K562 (cell line): ENCODE results near the gene VPS18. TPM values are rescaled to one million over a fixed set of nuclear protein-coding genes. Genes with fewer than 3 reads are reported as not detected.

Experiments used
- CTCF ChIP-seq, 3 experiments: IDR thresholded peaks in 2 of 3; conservative IDR thresholded peaks in 1 of 3; 2 replicates each; pipeline ENCODE4 v1.5.1; 2011 to 2012; ENCODE audit warnings: low read length in 3 of 3, mild to moderate bottlenecking in 3 of 3, control low read depth in 2 of 3, improper control_type of control experiment in 1 of 3, inconsistent platforms in 1 of 3, low read depth in 1 of 3, mixed read lengths in 1 of 3, moderate library complexity in 1 of 3; ENCODE audit not compliant: insufficient read depth in 2 of 3
- JUN ChIP-seq, 2 experiments: sonication (generic) in 1 of 2; formaldehyde crosslinking in 1 of 2; IDR thresholded peaks; 2 replicates each; pipeline versions ENCODE4 v1.6.1 to v1.8.0; 2012 to 2022; ENCODE audit warnings: borderline replicate concordance in 2 of 2, mild to moderate bottlenecking in 2 of 2, improper control_type of control experiment in 1 of 2, low read depth in 1 of 2, low read length in 1 of 2, missing genetic modification reagents in 1 of 2
- JUND ChIP-seq, 2 experiments: IDR thresholded peaks; 2 replicates in 1 of 2; 3 replicates in 1 of 2; pipeline ENCODE4 v1.6.1; 2011; ENCODE audit warnings: borderline replicate concordance in 2 of 2, low read depth in 2 of 2, low read length in 2 of 2, improper control_type of control experiment in 1 of 2, missing biosample characterization in 1 of 2, missing genetic modification characterization in 1 of 2, missing genetic modification reagents in 1 of 2
- PRMT5 ChIP-seq: sonication (generic); formaldehyde crosslinking; IDR thresholded peaks from 2 replicates; pipeline ENCODE4 v1.5.0; 2020; ENCODE audit warnings: missing genetic modification reagents
- RAD21 ChIP-seq, 2 experiments: fragments of 250-450 bp in 1 of 2; fragments of 450-650 bp in 1 of 2; sonication (Bioruptor Pico) in 1 of 2; formaldehyde crosslinking in 1 of 2; IDR thresholded peaks in 1 of 2; conservative IDR thresholded peaks in 1 of 2; 2 replicates each; pipeline versions ENCODE4 v1.4.0 to v1.8.0; 2020 to 2022; ENCODE audit warnings: mild to moderate bottlenecking in 2 of 2, moderate library complexity in 1 of 2
- SOX6 ChIP-seq: fragments of 450-650 bp; IDR thresholded peaks from 2 replicates; pipeline ENCODE4 v1.6.1; 2014; ENCODE audit warnings: mild to moderate bottlenecking
- SREBF1 ChIP-seq: fragments of 150-350 bp; IDR thresholded peaks from 2 replicates; pipeline ENCODE4 v1.6.1; 2014; ENCODE audit warnings: antibody characterized with exemption, low read depth, low read length, borderline replicate concordance
- SRSF1 ChIP-seq: fragments of 200-400 bp; formaldehyde crosslinking; IDR thresholded peaks from 2 replicates; pipeline ENCODE4 v1.6.1; 2017; ENCODE audit warnings: mild to moderate bottlenecking, low read depth, low read length, moderate library complexity
- ZBTB2 ChIP-seq: fragments of 450-650 bp; IDR thresholded peaks from 2 replicates; pipeline ENCODE4 v1.6.1; 2016; ENCODE audit warnings: antibody characterized with exemption
- ZFP36 ChIP-seq: fragments of 150-350 bp; IDR thresholded peaks from 2 replicates; pipeline ENCODE4 v1.6.1; 2018; ENCODE audit warnings: low read length, low read depth; ENCODE audit not compliant: partially characterized antibody
- ZNF24 ChIP-seq: fragments of 450-650 bp; IDR thresholded peaks from 2 replicates; pipeline ENCODE4 v1.6.1; 2016
- ZNF316 ChIP-seq: fragments of 450-650 bp; IDR thresholded peaks from 2 replicates; pipeline ENCODE4 v1.6.1; 2016
- ZNF384 ChIP-seq: IDR thresholded peaks from 2 replicates; pipeline ENCODE4 v1.6.1; 2012; ENCODE audit warnings: low read depth, low read length, improper control_type of control experiment
- polyA plus RNA-seq, 8 experiments: library from polyadenylated mRNA; depleted of rRNA in 4 of 8; stranded (reverse) in 5 of 8; unstranded in 3 of 8; fragments of >200 nt; fragmentation: Nextera tagmentation in 2 of 8; fragmentation: Illumina TruSeq in 1 of 8; extraction: Ambion mirVana in 2 of 8; extraction: Trizol in 1 of 8; gene quantifications; 2 replicates each; pipeline versions ENCODE4 v1.2.1 to v1.2.3, GENCODE V29; 2011 to 2014; ENCODE audit warnings: inconsistent platforms in 1 of 8, missing spikeins in 1 of 8
- total RNA-seq, 7 experiments: library from RNA; depleted of rRNA in 6 of 7; stranded (reverse); fragments of >200 nt in 6 of 7; fragmentation: Illumina TruSeq in 2 of 7; extraction: Trizol in 2 of 7; gene quantifications; 2 replicates each; pipeline versions ENCODE4 v1.2.1 to v1.2.3, GENCODE V29; 2011 to 2021; ENCODE audit warnings: low replicate concordance in 1 of 7
- TF ChIP-seq, protein P1 (sequence below): fragments of 250-450 bp; sonication (Bioruptor Pico); IDR thresholded peaks from 2 replicates; pipeline ENCODE4 v1.9.0; 2021; ENCODE audit warnings: mild to moderate bottlenecking
- TF ChIP-seq, protein P2 (sequence below): fragments of 450-650 bp; formaldehyde crosslinking; conservative IDR thresholded peaks from 2 replicates; pipeline ENCODE4 v1.4.0; 2022; ENCODE audit warnings: mild to moderate bottlenecking, missing genetic modification characterization

Gene VPS18
- total and polyA plus RNA-seq, 9 of the 15 experiments (the other 6 are each of a cell fraction or from before 2014, with no cell fraction given), result 0.73 to 19.9 (median 8.5) TPM

GRCh38 chr15:40857601-40858341, 36.5 kb upstream of the VPS18 start (continued):
- peak; percentile 45; the same call in 1 of the 2 replicates for TF ChIP-seq JUN (IDR thresholded peaks at IDR 0.05; ENCODE audit: borderline replicate concordance, low read depth, low read length)
- no peak for TF ChIP-seq JUN (CRISPR knock-in tag; IDR thresholded peaks at IDR 0.05; ENCODE audit: borderline replicate concordance)
- TF ChIP-seq ZNF24, result peak; percentile 99
- no peak for TF ChIP-seq SOX6
- 0 out of 2 replicates have a peak, but pooled peaks have one; percentile 45 for TF ChIP-seq SREBF1
- TF ChIP-seq ZBTB2, result no peak
- no peak for TF ChIP-seq PRMT5 (CRISPR knock-in tag)
- 0 out of 2 replicates have a peak, but pooled peaks have one; percentile 38 for TF ChIP-seq JUND (IDR thresholded peaks at IDR 0.05; ENCODE audit: borderline replicate concordance, low read depth, low read length)
- TF ChIP-seq JUND (tag; IDR thresholded peaks at IDR 0.05; ENCODE audit: borderline replicate concordance, low read depth, low read length), result no peak
- no peak for TF ChIP-seq SRSF1
- TF ChIP-seq, protein P1, sequence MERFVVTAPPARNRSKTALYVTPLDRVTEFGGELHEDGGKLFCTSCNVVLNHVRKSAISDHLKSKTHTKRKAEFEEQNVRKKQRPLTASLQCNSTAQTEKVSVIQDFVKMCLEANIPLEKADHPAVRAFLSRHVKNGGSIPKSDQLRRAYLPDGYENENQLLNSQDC, result no peak
- peak; percentile 74 to 86 for TF ChIP-seq RAD21 (CRISPR knock-in tag; conservative IDR thresholded peaks at IDR 0.05 in 1 of 2, IDR thresholded peaks at IDR 0.05 in 1 of 2)
- TF ChIP-seq, protein P2, sequence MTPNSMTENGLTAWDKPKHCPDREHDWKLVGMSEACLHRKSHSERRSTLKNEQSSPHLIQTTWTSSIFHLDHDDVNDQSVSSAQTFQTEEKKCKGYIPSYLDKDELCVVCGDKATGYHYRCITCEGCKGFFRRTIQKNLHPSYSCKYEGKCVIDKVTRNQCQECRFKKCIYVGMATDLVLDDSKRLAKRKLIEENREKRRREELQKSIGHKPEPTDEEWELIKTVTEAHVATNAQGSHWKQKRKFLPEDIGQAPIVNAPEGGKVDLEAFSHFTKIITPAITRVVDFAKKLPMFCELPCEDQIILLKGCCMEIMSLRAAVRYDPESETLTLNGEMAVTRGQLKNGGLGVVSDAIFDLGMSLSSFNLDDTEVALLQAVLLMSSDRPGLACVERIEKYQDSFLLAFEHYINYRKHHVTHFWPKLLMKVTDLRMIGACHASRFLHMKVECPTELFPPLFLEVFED (CRISPR knock-in tag), result no peak; the same call in 1 of the 2 replicates
- no peak for TF ChIP-seq ZNF316
- TF ChIP-seq ZNF384, result peak; percentile 12; the same call in 1 of the 2 replicates
- peak; percentile 25 for TF ChIP-seq ZFP36
- TF ChIP-seq CTCF (IDR thresholded peaks at IDR 0.05 in 2 of 3, conservative IDR thresholded peaks at IDR 0.05 in 1 of 3; ENCODE audit: insufficient read depth in 2 of 3, low read depth in 1 of 3, low read length in 3 of 3), result peak; percentile 94 to 98 (median 95)
